NT2/D1 (cell line): Measurements from ENCODE around the gene PIP5K1A.

ENCODE experiments used
- DNase-seq: peaks from one replicate; pipeline ENCODE4 v3.0.0-alpha.2; 2011; ENCODE audit warnings: low read depth, low spot score
- H3K27me3 ChIP-seq: 2 replicates; pipeline ENCODE4 v1.6.0; 2011; ENCODE audit warnings: mild to moderate bottlenecking; ENCODE audit not compliant: insufficient read length, insufficient read depth
- H3K36me3 ChIP-seq: 2 replicates; pipeline ENCODE4 v1.6.1; 2011; ENCODE audit warnings: mild to moderate bottlenecking, low read length, mixed read lengths; ENCODE audit not compliant: insufficient read depth, insufficient read length
- H3K4me1 ChIP-seq: 2 replicates; pipeline ENCODE4 v1.5.1; 2011; ENCODE audit not compliant: insufficient read depth, insufficient read length
- H3K4me3 ChIP-seq: 2 replicates; pipeline ENCODE4 v1.5.1; 2011; ENCODE audit warnings: low read depth; ENCODE audit not compliant: insufficient read length
- H3K9ac ChIP-seq: 2 replicates; pipeline ENCODE4 v1.6.0; 2011; ENCODE audit warnings: low read depth; ENCODE audit not compliant: insufficient read length
- H3K9me3 ChIP-seq: 2 replicates; pipeline ENCODE4 v1.5.1; 2011; ENCODE audit warnings: mild to moderate bottlenecking, low read length; ENCODE audit not compliant: insufficient read depth
- SUZ12 ChIP-seq: IDR thresholded peaks from 2 replicates; pipeline ENCODE4 v1.6.1; 2011; ENCODE audit not compliant: insufficient read length, insufficient read depth; ENCODE audit errors: extremely low read depth
- YY1 ChIP-seq: IDR thresholded peaks from 2 replicates; pipeline ENCODE4 v1.6.1; 2011; ENCODE audit not compliant: insufficient read length, insufficient read depth
- ZNF274 ChIP-seq: IDR thresholded peaks from 2 replicates; pipeline ENCODE4 v1.6.1; 2011; ENCODE audit warnings: mild to moderate bottlenecking, low read depth, low read length

PIP5K1A gene

GRCh38 chr1:151287767-151288500 is 89.6 kb downstream of the PIP5K1A start:
- Histone ChIP-seq H3K4me3 (no peak overlapping the region), H3K4me1 (peaks cover 37% of the 10 kb centered on the region), H3K36me3 (peaks cover 84% of the 10 kb centered on the region), H3K9me3 (no peaks in the 10 kb centered on the region), H3K27me3 (no peaks in the 10 kb centered on the region), H3K9ac (no peak overlapping the region)
- TF ChIP-seq ZNF274 (no peak), SUZ12 (no peak), YY1 (no peak)
- DNase-seq, result no peak

- Histone ChIP-seq H3K27me3 (no peaks in the 10 kb centered on the region), H3K9ac (no peak overlapping the region), H3K9me3 (no peaks in the 10 kb centered on the region), H3K4me3 (no peak overlapping the region), H3K36me3 (peaks cover 89% of the 10 kb centered on the region), H3K4me1 (peaks cover 34% of the 10 kb centered on the region)
- no peak for DNase-seq
- TF ChIP-seq YY1, result no peak
- TF ChIP-seq ZNF274, result no peak
- TF ChIP-seq SUZ12, result no peak
Observed at GRCh38 chr1:151288502-151288901, 90.2 kb downstream of the PIP5K1A start.

GRCh38 chr1:151289080-151289935 is 91.0 kb downstream of the PIP5K1A start:
- TF ChIP-seq SUZ12 (no peak), YY1 (no peak), ZNF274 (no peak)
- no peak overlapping the region for H3K4me3 ChIP-seq
- DNase-seq, result no peak
- H3K27me3 ChIP-seq, result no peaks in the 10 kb centered on the region
- no peaks in the 10 kb centered on the region for H3K9me3 ChIP-seq
- H3K9ac ChIP-seq, result no peak overlapping the region
- H3K36me3 ChIP-seq, result peaks cover 96% of the 10 kb centered on the region
- peaks cover 36% of the 10 kb centered on the region for H3K4me1 ChIP-seq

- H3K36me3 ChIP-seq, result peaks cover 95% of the 10 kb centered on the region
- H3K9me3 ChIP-seq, result no peaks in the 10 kb centered on the region
- H3K9ac ChIP-seq, result no peak overlapping the region
- no peak for TF ChIP-seq ZNF274
- TF ChIP-seq YY1, result no peak
- H3K4me3 ChIP-seq, result no peak overlapping the region
- no peaks in the 10 kb centered on the region for H3K27me3 ChIP-seq
- H3K4me1 ChIP-seq, result peaks cover 38% of the 10 kb centered on the region
- no peak for DNase-seq
Observed at GRCh38 chr1:151289991-151290708, 91.8 kb downstream of the PIP5K1A start.

- peaks cover 42% of the 10 kb centered on the region for H3K4me1 ChIP-seq
- no peak for DNase-seq
- no peak for TF ChIP-seq ZNF274
- TF ChIP-seq SUZ12, result no peak
- no peak for TF ChIP-seq YY1
- no peaks in the 10 kb centered on the region for H3K9me3 ChIP-seq
- H3K36me3 ChIP-seq, result peaks cover 97% of the 10 kb centered on the region
- no peak overlapping the region for H3K4me3 ChIP-seq
- no peak overlapping the region for H3K9ac ChIP-seq
- H3K27me3 ChIP-seq, result no peaks in the 10 kb centered on the region
Observed at GRCh38 chr1:151290709-151291303, 92.5 kb downstream of the PIP5K1A start.

- H3K9me3 ChIP-seq, result no peaks in the 10 kb centered on the region
- DNase-seq, result no peak
- no peak overlapping the region for H3K9ac ChIP-seq
- H3K27me3 ChIP-seq, result no peaks in the 10 kb centered on the region
- no peak for TF ChIP-seq ZNF274
- TF ChIP-seq YY1, result no peak
- TF ChIP-seq SUZ12, result no peak
- H3K4me1 ChIP-seq, result peaks cover 38% of the 10 kb centered on the region
- no peak overlapping the region for H3K4me3 ChIP-seq
- peaks cover 94% of the 10 kb centered on the region for H3K36me3 ChIP-seq
Observed at GRCh38 chr1:151292207-151293030, 94.1 kb downstream of the PIP5K1A start.
